ENCODE results near the gene EIPR1. TPM values are rescaled to one million over a fixed set of nuclear protein-coding genes. Genes with fewer than 3 reads are reported as not detected.

Gene EIPR1
- total RNA-seq, 1 donor from 2014 or later: 32.0 TPM

DNA sequence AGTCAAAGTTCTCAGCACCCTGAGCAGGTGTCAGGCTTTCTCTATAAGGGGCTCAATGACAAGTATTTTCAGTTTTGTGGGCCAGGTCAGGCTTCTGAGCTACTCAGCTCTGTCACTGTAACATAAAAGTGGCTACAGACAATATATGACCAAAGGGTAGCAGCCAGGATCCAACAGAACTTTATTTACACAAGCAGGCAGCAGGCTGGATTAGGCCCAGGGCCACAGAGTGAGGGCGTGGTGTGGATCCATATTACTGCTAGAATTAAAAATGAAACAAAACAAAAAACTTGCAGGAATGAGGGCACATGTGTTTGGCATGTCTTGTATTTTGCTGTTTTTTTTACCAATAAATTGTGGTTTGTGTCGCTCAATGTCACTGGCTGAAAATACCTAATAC, 143.7 kb downstream of the EIPR1 start:
- Mint-ChIP-seq H3K27ac (peak overlapping the region; percentile 60), H3K4me1 (ENCODE audit: low read depth) (peaks cover 1% of the 10 kb centered on the region), H3K27me3 (no peaks in the 10 kb centered on the region), H3K36me3 (ENCODE audit: insufficient read depth) (peaks cover 23% of the 10 kb centered on the region), H3K9me3 (ENCODE audit: low read depth) (peaks cover 23% of the 10 kb centered on the region), H3K4me3 (ENCODE audit: low read depth) (no peak overlapping the region)
- DNase-seq (ENCODE audit: low spot score, unreplicated experiment): no peak
- TF ChIP-seq, protein P1, sequence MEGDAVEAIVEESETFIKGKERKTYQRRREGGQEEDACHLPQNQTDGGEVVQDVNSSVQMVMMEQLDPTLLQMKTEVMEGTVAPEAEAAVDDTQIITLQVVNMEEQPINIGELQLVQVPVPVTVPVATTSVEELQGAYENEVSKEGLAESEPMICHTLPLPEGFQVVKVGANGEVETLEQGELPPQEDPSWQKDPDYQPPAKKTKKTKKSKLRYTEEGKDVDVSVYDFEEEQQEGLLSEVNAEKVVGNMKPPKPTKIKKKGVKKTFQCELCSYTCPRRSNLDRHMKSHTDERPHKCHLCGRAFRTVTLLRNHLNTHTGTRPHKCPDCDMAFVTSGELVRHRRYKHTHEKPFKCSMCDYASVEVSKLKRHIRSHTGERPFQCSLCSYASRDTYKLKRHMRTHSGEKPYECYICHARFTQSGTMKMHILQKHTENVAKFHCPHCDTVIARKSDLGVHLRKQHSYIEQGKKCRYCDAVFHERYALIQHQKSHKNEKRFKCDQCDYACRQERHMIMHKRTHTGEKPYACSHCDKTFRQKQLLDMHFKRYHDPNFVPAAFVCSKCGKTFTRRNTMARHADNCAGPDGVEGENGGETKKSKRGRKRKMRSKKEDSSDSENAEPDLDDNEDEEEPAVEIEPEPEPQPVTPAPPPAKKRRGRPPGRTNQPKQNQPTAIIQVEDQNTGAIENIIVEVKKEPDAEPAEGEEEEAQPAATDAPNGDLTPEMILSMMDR (IDR thresholded peaks at IDR 0.05; ENCODE audit: unreplicated experiment): no peak

DNA sequence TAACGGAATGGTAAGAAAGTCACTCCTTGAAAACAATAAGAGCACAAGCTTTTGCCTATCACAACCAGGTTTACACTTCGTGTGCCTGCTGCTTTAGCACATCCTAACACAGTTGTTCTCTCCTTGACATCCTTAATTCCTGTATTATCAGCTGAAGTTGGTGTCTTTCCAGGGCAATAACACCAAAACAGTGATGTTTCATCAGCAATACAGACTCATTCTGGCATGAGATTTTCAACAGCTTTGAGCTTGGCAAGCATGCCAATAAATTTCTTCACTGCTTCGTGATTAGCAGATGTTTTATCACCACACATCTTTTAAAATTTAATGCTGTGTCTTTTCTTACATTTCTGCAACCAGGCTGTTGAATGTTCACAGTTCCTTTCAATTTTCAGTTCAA, 148.4 kb downstream of the EIPR1 start:
- DNase-seq (ENCODE audit: low spot score, unreplicated experiment): no peak
- peaks cover 52% of the 10 kb centered on the region for H3K9me3 Mint-ChIP-seq (ENCODE audit: low read depth)
- peaks cover 39% of the 10 kb centered on the region for H3K36me3 Mint-ChIP-seq (ENCODE audit: insufficient read depth)
- no peaks in the 10 kb centered on the region for H3K4me1 Mint-ChIP-seq (ENCODE audit: low read depth)
- no peaks in the 10 kb centered on the region for H3K27me3 Mint-ChIP-seq
- TF ChIP-seq, protein P1 (IDR thresholded peaks at IDR 0.05; ENCODE audit: unreplicated experiment): no peak
- H3K27ac Mint-ChIP-seq: no peak overlapping the region
- H3K4me3 Mint-ChIP-seq (ENCODE audit: low read depth): no peak overlapping the region

DNA sequence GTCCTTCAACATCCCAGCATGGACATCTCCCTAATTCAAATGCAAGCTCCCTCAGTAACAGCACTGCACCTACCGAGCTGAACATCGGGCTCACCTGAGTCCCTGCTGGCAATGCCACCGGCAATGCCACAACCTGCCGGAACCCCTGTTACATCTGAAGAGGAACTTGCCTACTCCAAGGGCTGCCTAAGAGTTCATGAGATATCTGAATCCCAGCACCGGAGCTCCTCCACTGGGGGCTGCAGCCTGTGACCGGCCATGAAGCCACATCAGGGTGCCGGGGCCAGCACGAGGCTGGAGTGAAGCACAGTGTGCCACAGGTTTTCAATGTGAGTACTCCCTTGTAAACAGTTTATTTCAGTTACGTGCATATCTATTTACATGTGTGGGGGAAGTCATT, 152.9 kb downstream of the EIPR1 start:
- no peak for DNase-seq (ENCODE audit: low spot score, unreplicated experiment)
- H3K4me3 Mint-ChIP-seq (ENCODE audit: low read depth): no peak overlapping the region
- H3K27ac Mint-ChIP-seq: no peak overlapping the region
- no peaks in the 10 kb centered on the region for H3K27me3 Mint-ChIP-seq
- peaks cover 39% of the 10 kb centered on the region for H3K36me3 Mint-ChIP-seq (ENCODE audit: insufficient read depth)
- TF ChIP-seq, protein P1 (IDR thresholded peaks at IDR 0.05; ENCODE audit: unreplicated experiment): no peak
- H3K9me3 Mint-ChIP-seq (ENCODE audit: low read depth): peaks cover 52% of the 10 kb centered on the region
- H3K4me1 Mint-ChIP-seq (ENCODE audit: low read depth): no peaks in the 10 kb centered on the region

DNA sequence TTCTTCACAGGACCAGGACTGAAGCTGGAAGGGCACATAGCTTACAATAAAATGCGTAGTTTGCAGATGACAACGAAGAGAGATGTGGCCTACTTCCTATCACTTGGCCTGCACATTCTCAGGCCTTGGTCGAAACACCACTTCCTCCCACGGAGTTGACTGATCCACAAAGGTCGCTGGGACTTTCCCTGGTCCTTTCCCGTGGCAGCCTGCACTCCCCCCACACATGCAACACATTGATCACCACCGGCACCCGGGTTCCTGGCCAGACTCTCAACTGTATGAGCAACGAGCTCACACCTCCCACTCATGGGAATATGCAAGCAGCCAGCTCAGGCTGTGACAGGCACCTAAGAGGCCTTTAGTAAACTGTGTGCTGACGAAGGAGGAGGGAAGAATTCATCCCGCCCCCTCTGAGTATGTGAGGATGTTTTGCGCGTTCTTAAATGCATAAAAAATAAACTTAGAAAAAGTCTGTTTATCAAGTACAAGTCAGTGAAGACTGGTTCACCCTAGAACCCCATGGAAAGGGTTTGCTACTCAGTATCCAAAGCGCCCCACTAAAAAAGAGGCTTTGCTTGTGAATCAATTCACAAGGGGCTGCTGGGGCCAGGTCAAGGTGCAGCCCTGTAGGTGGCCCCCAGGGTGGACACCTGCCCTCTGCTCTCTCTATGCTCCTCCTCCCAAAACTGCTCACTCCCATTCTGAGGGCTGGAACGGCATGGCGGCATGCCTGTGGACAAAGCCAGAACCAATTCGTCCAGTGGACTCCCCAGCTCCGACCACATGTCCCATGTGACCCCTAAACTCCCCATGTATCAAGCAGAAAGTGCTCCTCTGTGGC, 154.3 kb downstream of the EIPR1 start:
- TF ChIP-seq, protein P1 (IDR thresholded peaks at IDR 0.05; ENCODE audit: unreplicated experiment): no peak
- no peak overlapping the region for H3K4me3 Mint-ChIP-seq (ENCODE audit: low read depth)
- peaks cover 34% of the 10 kb centered on the region for H3K36me3 Mint-ChIP-seq (ENCODE audit: insufficient read depth)
- no peak for DNase-seq (ENCODE audit: low spot score, unreplicated experiment)
- no peak overlapping the region for H3K27ac Mint-ChIP-seq
- H3K4me1 Mint-ChIP-seq (ENCODE audit: low read depth): no peaks in the 10 kb centered on the region
- peaks cover 46% of the 10 kb centered on the region for H3K9me3 Mint-ChIP-seq (ENCODE audit: low read depth)
- H3K27me3 Mint-ChIP-seq: no peaks in the 10 kb centered on the region

DNA sequence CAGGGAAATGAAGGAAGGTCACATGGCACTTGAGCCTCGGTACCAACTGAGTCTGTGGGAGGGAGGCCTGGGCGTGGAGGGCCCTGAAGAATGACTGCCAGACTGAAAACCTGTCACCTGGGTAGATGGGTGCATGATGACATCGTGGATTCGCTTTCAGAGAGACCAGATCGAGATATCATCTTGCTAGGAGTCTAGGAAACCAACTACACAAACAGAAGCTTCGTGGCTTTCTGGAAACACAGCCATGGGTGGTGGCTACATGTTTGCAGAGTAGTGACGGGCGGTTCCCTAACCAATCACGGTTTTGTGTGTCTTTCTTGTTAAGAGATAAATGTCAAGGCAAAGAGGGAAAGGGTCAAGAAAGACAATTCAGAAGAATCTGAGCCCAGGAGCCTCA, 155.0 kb downstream of the EIPR1 start:
- peaks cover 33% of the 10 kb centered on the region for H3K36me3 Mint-ChIP-seq (ENCODE audit: insufficient read depth)
- DNase-seq (ENCODE audit: low spot score, unreplicated experiment): no peak
- no peak overlapping the region for H3K27ac Mint-ChIP-seq
- H3K4me3 Mint-ChIP-seq (ENCODE audit: low read depth): no peak overlapping the region
- peaks cover 40% of the 10 kb centered on the region for H3K9me3 Mint-ChIP-seq (ENCODE audit: low read depth)
- no peaks in the 10 kb centered on the region for H3K27me3 Mint-ChIP-seq
- TF ChIP-seq, protein P1 (IDR thresholded peaks at IDR 0.05; ENCODE audit: unreplicated experiment): no peak
- no peaks in the 10 kb centered on the region for H3K4me1 Mint-ChIP-seq (ENCODE audit: low read depth)
